SK-N-SH (cell line): ENCODE results near the gene FKRP. TPM values are rescaled to one million over a fixed set of nuclear protein-coding genes. Genes with fewer than 3 reads are reported as not detected.

ENCODE experiments used
- CTCF ChIA-PET: fragments of 300-600, 350-600 bp; formaldehyde crosslinking; extraction: SDS; loops from one replicate; lab custom pipeline; 2021; lab: Yijun Ruan, JAX
- POLR2A ChIA-PET: fragments of 350-600 bp; sonication (Branson Sonifier 250); formaldehyde crosslinking; extraction: SDS; loops from one replicate; lab custom pipeline; 2020; ENCODE audit warnings: antibody characterized with exemption, inconsistent platforms; lab: Yijun Ruan, JAX
- DNase-seq: peaks from one replicate; pipeline ENCODE4 v3.0.0; 2012
- H2AFZ ChIP-seq: fragments of 200-600 bp; sonication (generic); 2 replicates; pipeline ENCODE4 v1.8.1; 2016; ENCODE audit warnings: antibody characterized with exemption, mild to moderate bottlenecking, low read depth
- H3F3A ChIP-seq: fragments of 200-600 bp; sonication (generic); replicated peaks from 2 replicates; pipeline ENCODE3; 2016; ENCODE audit warnings: antibody characterized with exemption, mild to moderate bottlenecking; ENCODE audit not compliant: insufficient read depth
- H3K27ac ChIP-seq, 2 experiments: fragments of 200-500 bp in 1 of 2; fragments of 200-600 bp in 1 of 2; sonication (Bioruptor generic) in 1 of 2; sonication (generic), shearing (Covaris generic) in 1 of 2; 2 replicates each; pipeline versions ENCODE4 v1.5.1 to v1.6.1; 2014 to 2016; ENCODE audit warnings: low read depth in 2 of 2, inconsistent platforms in 1 of 2, low read length in 1 of 2, mild to moderate bottlenecking in 1 of 2, mixed read lengths in 1 of 2
- H3K27me3 ChIP-seq: fragments of 200-600 bp; sonication (generic), shearing (Covaris generic); 2 replicates; pipeline ENCODE4 v1.6.1; 2016; ENCODE audit warnings: mixed run types; ENCODE audit not compliant: insufficient read depth
- H3K36me3 ChIP-seq, 2 experiments: fragments of 200-500 bp in 1 of 2; fragments of 200-600 bp in 1 of 2; sonication (Bioruptor generic) in 1 of 2; sonication (generic) in 1 of 2; replicated peaks in 1 of 2; 2 replicates each; pipeline versions ENCODE3 to v1.5.1; 2014 to 2016; ENCODE audit warnings: low read length in 1 of 2, mild to moderate bottlenecking in 1 of 2; ENCODE audit not compliant: insufficient read depth in 2 of 2, control insufficient read depth in 1 of 2
- H3K4me1 ChIP-seq, 2 experiments: fragments of 200-500 bp in 1 of 2; fragments of 200-600 bp in 1 of 2; sonication (Bioruptor generic) in 1 of 2; sonication (generic), shearing (Covaris generic) in 1 of 2; 2 replicates each; pipeline versions ENCODE4 v1.5.1 to v1.6.1; 2014 to 2016; ENCODE audit warnings: low read depth in 1 of 2, low read length in 1 of 2, mixed run types in 1 of 2; ENCODE audit not compliant: insufficient read depth in 2 of 2, control insufficient read depth in 1 of 2
- H3K4me2 ChIP-seq: fragments of 200-600 bp; sonication (generic), shearing (Covaris generic); 2 replicates; pipeline ENCODE4 v1.6.1; 2017; ENCODE audit warnings: mixed run types
- H3K4me3 ChIP-seq, 2 experiments: fragments of 200-500 bp in 1 of 2; fragments of 200-600 bp in 1 of 2; sonication (Bioruptor generic) in 1 of 2; sonication (generic), shearing (Covaris generic) in 1 of 2; 2 replicates each; pipeline versions ENCODE4 v1.5.1 to v1.8.1; 2014 to 2016; ENCODE audit warnings: low read depth in 2 of 2, inconsistent platforms in 1 of 2, low read length in 1 of 2, mild to moderate bottlenecking in 1 of 2, mixed read lengths in 1 of 2, moderate library complexity in 1 of 2
- H3K79me2 ChIP-seq: fragments of 200-600 bp; sonication (generic); 2 replicates; pipeline ENCODE4 v1.8.1; 2017; ENCODE audit warnings: mild to moderate bottlenecking; ENCODE audit not compliant: insufficient read depth
- H3K9ac ChIP-seq: fragments of 200-600 bp; sonication (generic); 2 replicates; pipeline ENCODE4 v1.6.1; 2017; ENCODE audit warnings: mixed run types
- H3K9me2 ChIP-seq: fragments of 200-600 bp; sonication (generic); 2 replicates; pipeline ENCODE4 v1.6.1; 2017; ENCODE audit warnings: mixed run types
- H3K9me3 ChIP-seq: fragments of 200-600 bp; sonication (generic); 2 replicates; pipeline ENCODE4 v1.6.1; 2017; ENCODE audit warnings: mixed run types, mild to moderate bottlenecking, moderate library complexity
- H4K20me1 ChIP-seq: fragments of 200-600 bp; sonication (generic); 2 replicates; pipeline ENCODE4 v1.6.1; 2017; ENCODE audit warnings: mild to moderate bottlenecking, mixed run types; ENCODE audit not compliant: insufficient read depth
- JUND ChIP-seq: IDR thresholded peaks from 2 replicates; pipeline ENCODE4 v1.4.0; 2012
- MXI1 ChIP-seq: IDR thresholded peaks from 2 replicates; pipeline ENCODE4 v1.6.1; 2012; ENCODE audit warnings: mild to moderate bottlenecking, low read depth, low read length, improper control_type of control experiment
- RCOR1 ChIP-seq: fragments of 150-350 bp; IDR thresholded peaks from 2 replicates; pipeline ENCODE4 v1.6.1; 2017; ENCODE audit warnings: antibody characterized with exemption, low read length
- REST ChIP-seq: IDR thresholded peaks from 2 replicates; pipeline ENCODE4 v1.6.1; 2012; ENCODE audit warnings: mild to moderate bottlenecking, low read depth, low read length, moderate library complexity
- RFX5 ChIP-seq: IDR thresholded peaks from 2 replicates; pipeline ENCODE4 v1.6.1; 2012; ENCODE audit warnings: mild to moderate bottlenecking, improper control_type of control experiment, low read length
- RXRA ChIP-seq: IDR thresholded peaks from 2 replicates; pipeline ENCODE4 v1.4.0; 2012; ENCODE audit warnings: low read depth, mild to moderate bottlenecking, borderline replicate concordance
- SMC3 ChIP-seq: IDR thresholded peaks from 2 replicates; pipeline ENCODE4 v1.6.1; 2012; ENCODE audit warnings: low read depth, low read length, improper control_type of control experiment
- TCF12 ChIP-seq: IDR thresholded peaks from 2 replicates; pipeline ENCODE4 v1.4.0; 2012
- TEAD4 ChIP-seq: IDR thresholded peaks from 2 replicates; pipeline ENCODE4 v1.4.0; 2012; ENCODE audit warnings: mild to moderate bottlenecking, borderline replicate concordance; ENCODE audit not compliant: insufficient read depth
- YY1 ChIP-seq: IDR thresholded peaks from 2 replicates; pipeline ENCODE4 v1.4.0; 2012; ENCODE audit warnings: low read depth, mild to moderate bottlenecking
- WGBS: methylation state at CpG from one replicate; pipeline ENCODE4 v1.1.6; 2017; ENCODE audit warnings: low lambda C conversion rate; 5-methylcytosine and 5-hydroxymethylcytosine counted together
- polyA plus RNA-seq, 3 experiments: library from polyadenylated mRNA; depleted of rRNA; stranded (reverse); fragments of >200 nt; gene quantifications; 2 replicates each; pipeline ENCODE4 v1.2.3, GENCODE V29; 2012
- TF ChIP-seq, protein P1 (sequence below): IDR thresholded peaks from 2 replicates; pipeline ENCODE4 v1.4.0; 2012; ENCODE audit warnings: low read depth, borderline replicate concordance
- TF ChIP-seq, protein P2 (sequence below): IDR thresholded peaks from 2 replicates; pipeline ENCODE4; 2012
- TF ChIP-seq, protein P3 (sequence below): IDR thresholded peaks from 2 replicates; pipeline ENCODE4 v1.4.0; 2012; ENCODE audit warnings: low read depth

FKRP gene
- polyA plus RNA-seq, 1 of the 3 experiments (the other 2 are of a cell fraction): 37.3 TPM

DNA sequence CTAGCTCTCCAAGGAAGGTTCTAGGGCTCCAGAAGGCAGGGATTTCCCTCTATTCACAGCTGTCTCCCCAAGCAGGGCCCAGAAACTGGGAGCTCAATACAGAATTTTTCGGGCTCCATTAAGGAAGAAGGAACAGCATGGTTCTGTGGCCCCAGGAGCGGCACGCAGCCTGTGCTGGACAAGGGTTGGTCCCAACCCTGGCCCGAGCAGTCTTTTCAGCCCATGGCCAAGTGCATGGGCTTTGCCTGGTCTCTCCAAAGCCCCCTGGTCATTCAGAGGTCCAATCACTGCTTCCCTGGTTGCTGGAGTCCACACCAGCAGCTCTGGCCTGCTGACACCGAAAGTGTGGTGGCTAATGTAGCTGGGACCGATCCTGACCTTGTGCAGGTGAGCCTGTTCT is 22.4 kb upstream of the FKRP start:
- Histone ChIP-seq H3K4me1 (no peaks in the 10 kb centered on the region), H3K36me3 (peaks cover 19 to 87% of the 10 kb centered on the region in 2 experiments), H3F3A (peaks cover 7% of the 10 kb centered on the region), H3K9me3 (no peaks in the 10 kb centered on the region), H2AFZ (no peak overlapping the region), H3K27me3 (no peaks in the 10 kb centered on the region), H3K4me3 (no peak overlapping the region), H3K9me2 (no peaks in the 10 kb centered on the region), H3K27ac (no peak overlapping the region), H3K79me2 (peaks cover 10% of the 10 kb centered on the region; the same call in 1 of the 2 replicates), H3K4me2 (no peak overlapping the region), H4K20me1 (peaks cover 8% of the 10 kb centered on the region), H3K9ac (no peak overlapping the region)
- POLR2A ChIA-PET: no interaction called here
- 92% methylated on average over 2 of the region's 6 CpGs for WGBS
- no peak for DNase-seq
- CTCF ChIA-PET: interaction anchor here (1.0 to 1.8 kb wide), 4 partner anchors 18 to 62 kb away, joined by 4 to 8 read pairs (median 6); partner anchors contain the start of gene DACT3
- TF ChIP-seq RFX5 (no peak), TEAD4 (no peak), MXI1 (no peak), RXRA (no peak), SMC3 (no peak)
- TF ChIP-seq, protein P1, sequence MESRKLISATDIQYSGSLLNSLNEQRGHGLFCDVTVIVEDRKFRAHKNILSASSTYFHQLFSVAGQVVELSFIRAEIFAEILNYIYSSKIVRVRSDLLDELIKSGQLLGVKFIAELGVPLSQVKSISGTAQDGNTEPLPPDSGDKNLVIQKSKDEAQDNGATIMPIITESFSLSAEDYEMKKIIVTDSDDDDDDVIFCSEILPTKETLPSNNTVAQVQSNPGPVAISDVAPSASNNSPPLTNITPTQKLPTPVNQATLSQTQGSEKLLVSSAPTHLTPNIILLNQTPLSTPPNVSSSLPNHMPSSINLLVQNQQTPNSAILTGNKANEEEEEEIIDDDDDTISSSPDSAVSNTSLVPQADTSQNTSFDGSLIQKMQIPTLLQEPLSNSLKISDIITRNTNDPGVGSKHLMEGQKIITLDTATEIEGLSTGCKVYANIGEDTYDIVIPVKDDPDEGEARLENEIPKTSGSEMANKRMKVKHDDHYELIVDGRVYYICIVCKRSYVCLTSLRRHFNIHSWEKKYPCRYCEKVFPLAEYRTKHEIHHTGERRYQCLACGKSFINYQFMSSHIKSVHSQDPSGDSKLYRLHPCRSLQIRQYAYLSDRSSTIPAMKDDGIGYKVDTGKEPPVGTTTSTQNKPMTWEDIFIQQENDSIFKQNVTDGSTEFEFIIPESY: no peak

- Histone ChIP-seq H3K36me3 (peaks cover 20 to 90% of the 10 kb centered on the region in 2 experiments), H2AFZ (no peak overlapping the region), H3K27me3 (no peaks in the 10 kb centered on the region), H3K4me1 (peaks cover 0 to 3% of the 10 kb centered on the region in 2 experiments; a peak in 1 of 4 replicates), H3K9me2 (no peaks in the 10 kb centered on the region), H3K4me2 (no peak overlapping the region), H3F3A (no peaks in the 10 kb centered on the region), H3K27ac (no peak overlapping the region), H3K9ac (no peak overlapping the region), H3K4me3 (no peak overlapping the region), H3K79me2 (peaks cover 15% of the 10 kb centered on the region; the same call in 1 of the 2 replicates), H3K9me3 (no peaks in the 10 kb centered on the region), H4K20me1 (peaks cover 18% of the 10 kb centered on the region)
- no peak for DNase-seq
- ChIA-PET POLR2A (no interaction called here), CTCF (interaction anchor here (0.9 to 1.8 kb wide), 3 partner anchors 17 to 63 kb away, joined by 3 to 7 read pairs (median 4); partner anchors contain the start of gene DACT3)
- WGBS: 91% methylated on average over 20 of the region's 20 CpGs
- TF ChIP-seq, protein P2, sequence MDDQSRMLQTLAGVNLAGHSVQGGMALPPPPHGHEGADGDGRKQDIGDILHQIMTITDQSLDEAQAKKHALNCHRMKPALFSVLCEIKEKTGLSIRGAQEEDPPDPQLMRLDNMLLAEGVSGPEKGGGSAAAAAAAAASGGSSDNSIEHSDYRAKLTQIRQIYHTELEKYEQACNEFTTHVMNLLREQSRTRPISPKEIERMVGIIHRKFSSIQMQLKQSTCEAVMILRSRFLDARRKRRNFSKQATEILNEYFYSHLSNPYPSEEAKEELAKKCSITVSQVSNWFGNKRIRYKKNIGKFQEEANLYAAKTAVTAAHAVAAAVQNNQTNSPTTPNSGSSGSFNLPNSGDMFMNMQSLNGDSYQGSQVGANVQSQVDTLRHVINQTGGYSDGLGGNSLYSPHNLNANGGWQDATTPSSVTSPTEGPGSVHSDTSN: no peak
- TF ChIP-seq RXRA (no peak), RFX5 (no peak), YY1 (no peak), RCOR1 (no peak), TCF12 (no peak), JUND (no peak), REST (no peak)
- TF ChIP-seq, protein P3, sequence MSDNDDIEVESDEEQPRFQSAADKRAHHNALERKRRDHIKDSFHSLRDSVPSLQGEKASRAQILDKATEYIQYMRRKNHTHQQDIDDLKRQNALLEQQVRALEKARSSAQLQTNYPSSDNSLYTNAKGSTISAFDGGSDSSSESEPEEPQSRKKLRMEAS: no peak
Observed at GRCh38 chr19:46724468-46724867, 21.4 kb upstream of the FKRP start.
